H1 (cell line): ENCODE measurements around the gene TEX47. TPM values are rescaled to one million over a fixed set of nuclear protein-coding genes. Genes with fewer than 3 reads are reported as not detected.

Experiments used
- polyA plus RNA-seq, 7 experiments: library from polyadenylated mRNA; depleted of rRNA in 3 of 7; stranded (reverse) in 5 of 7; unstranded in 2 of 7; fragments of >200 nt in 5 of 7; fragments of 200-250 nt in 2 of 7; gene quantifications; 1 replicate in 5 of 7; 2 replicates in 1 of 7; 4 replicates in 1 of 7; pipeline versions ENCODE4 v1.2.1 to v1.2.3, GENCODE V29; 2011 to 2013; ENCODE audit warnings: missing spikeins in 2 of 7, mixed read lengths in 2 of 7
- total RNA-seq: library from RNA; stranded (reverse); fragmentation: NEBNext Ultra II Directional; extraction: Animal tissue kit (Norgen Biotek cat#: 25700); gene quantifications from 2 replicates; pipeline ENCODE4 v1.2.1, GENCODE V29; 2021
- TF ChIP-seq, protein P1 (sequence below), 3 experiments: IDR thresholded peaks; 1 replicate in 2 of 3; 2 replicates in 1 of 3; pipeline versions ENCODE4 v1.5.1 to v1.6.1; 2011; ENCODE audit warnings: low read length in 3 of 3, mild to moderate bottlenecking in 3 of 3, inconsistent platforms in 2 of 3, low read depth in 1 of 3, moderate library complexity in 1 of 3; ENCODE audit not compliant: insufficient read depth in 1 of 3; ENCODE audit errors: control extremely low read depth in 1 of 3
- TF ChIP-seq, protein P2 (sequence below): IDR thresholded peaks from 2 replicates; pipeline ENCODE4 v1.6.1; 2011; ENCODE audit warnings: low read length, improper control_type of control experiment

Gene TEX47
- total and polyA plus RNA-seq, 2 of the 8 experiments (the other 6 are each of a cell fraction or from before 2014, with no cell fraction given): not detected

DNA sequence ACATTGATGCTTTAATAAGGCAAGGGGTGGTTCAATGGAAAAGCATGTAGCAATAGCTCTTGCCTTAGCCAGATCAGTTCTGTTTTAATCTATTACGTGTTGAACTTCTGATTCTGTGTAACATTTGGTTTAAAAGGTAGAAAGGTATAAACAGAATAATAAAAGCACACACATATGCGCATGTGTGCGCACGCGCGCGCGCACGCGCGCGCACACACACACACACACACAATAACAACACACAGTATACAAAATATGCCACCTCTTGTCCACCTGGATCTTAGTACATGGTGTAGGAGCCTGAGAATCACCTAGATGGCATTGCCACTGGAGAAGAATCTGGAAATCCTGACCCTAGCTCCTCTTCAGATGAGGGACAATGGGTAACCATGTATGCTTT lies 49.6 kb upstream of the TEX47 start (continued):
- TF ChIP-seq, protein P1, sequence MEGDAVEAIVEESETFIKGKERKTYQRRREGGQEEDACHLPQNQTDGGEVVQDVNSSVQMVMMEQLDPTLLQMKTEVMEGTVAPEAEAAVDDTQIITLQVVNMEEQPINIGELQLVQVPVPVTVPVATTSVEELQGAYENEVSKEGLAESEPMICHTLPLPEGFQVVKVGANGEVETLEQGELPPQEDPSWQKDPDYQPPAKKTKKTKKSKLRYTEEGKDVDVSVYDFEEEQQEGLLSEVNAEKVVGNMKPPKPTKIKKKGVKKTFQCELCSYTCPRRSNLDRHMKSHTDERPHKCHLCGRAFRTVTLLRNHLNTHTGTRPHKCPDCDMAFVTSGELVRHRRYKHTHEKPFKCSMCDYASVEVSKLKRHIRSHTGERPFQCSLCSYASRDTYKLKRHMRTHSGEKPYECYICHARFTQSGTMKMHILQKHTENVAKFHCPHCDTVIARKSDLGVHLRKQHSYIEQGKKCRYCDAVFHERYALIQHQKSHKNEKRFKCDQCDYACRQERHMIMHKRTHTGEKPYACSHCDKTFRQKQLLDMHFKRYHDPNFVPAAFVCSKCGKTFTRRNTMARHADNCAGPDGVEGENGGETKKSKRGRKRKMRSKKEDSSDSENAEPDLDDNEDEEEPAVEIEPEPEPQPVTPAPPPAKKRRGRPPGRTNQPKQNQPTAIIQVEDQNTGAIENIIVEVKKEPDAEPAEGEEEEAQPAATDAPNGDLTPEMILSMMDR (IDR thresholded peaks at IDR 0.05; ENCODE audit: control extremely low read depth in 1 of 3, insufficient read depth in 1 of 3, low read depth in 1 of 3, low read length in 3 of 3): no peak
- TF ChIP-seq, protein P2, sequence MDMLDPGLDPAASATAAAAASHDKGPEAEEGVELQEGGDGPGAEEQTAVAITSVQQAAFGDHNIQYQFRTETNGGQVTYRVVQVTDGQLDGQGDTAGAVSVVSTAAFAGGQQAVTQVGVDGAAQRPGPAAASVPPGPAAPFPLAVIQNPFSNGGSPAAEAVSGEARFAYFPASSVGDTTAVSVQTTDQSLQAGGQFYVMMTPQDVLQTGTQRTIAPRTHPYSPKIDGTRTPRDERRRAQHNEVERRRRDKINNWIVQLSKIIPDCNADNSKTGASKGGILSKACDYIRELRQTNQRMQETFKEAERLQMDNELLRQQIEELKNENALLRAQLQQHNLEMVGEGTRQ: no peak
